Cardiac ventricle fibroblast (primary cell): ENCODE results near the gene SLC9A4. TPM values are rescaled to one million over a fixed set of nuclear protein-coding genes. Genes with fewer than 3 reads are reported as not detected.

Source experiments
- total RNA-seq: library from RNA; depleted of rRNA; stranded (reverse); fragments of >200 nt; gene quantifications from 2 replicates; pipeline ENCODE4 v1.2.3, GENCODE V29; 2015

Gene SLC9A4, protein sequence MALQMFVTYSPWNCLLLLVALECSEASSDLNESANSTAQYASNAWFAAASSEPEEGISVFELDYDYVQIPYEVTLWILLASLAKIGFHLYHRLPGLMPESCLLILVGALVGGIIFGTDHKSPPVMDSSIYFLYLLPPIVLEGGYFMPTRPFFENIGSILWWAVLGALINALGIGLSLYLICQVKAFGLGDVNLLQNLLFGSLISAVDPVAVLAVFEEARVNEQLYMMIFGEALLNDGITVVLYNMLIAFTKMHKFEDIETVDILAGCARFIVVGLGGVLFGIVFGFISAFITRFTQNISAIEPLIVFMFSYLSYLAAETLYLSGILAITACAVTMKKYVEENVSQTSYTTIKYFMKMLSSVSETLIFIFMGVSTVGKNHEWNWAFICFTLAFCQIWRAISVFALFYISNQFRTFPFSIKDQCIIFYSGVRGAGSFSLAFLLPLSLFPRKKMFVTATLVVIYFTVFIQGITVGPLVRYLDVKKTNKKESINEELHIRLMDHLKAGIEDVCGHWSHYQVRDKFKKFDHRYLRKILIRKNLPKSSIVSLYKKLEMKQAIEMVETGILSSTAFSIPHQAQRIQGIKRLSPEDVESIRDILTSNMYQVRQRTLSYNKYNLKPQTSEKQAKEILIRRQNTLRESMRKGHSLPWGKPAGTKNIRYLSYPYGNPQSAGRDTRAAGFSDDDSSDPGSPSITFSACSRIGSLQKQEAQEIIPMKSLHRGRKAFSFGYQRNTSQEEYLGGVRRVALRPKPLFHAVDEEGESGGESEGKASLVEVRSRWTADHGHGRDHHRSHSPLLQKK
- total RNA-seq = not detected in 2 replicates

GRCh38 chr2:102473020-102473419, at the start of gene SLC9A4:
SLC9A4 (plus strand) TSS chr2:102473226; CDS start chr2:102473760, 534 bp downstream.

Other genes starting within 250 kb of the SLC9A4 start
- 2.3 and 2.4 TPM in 2 replicates for gene IL1RL1, start 161.7 kb upstream of the SLC9A4 start, total RNA-seq
- gene IL18R1, start 117.4 kb upstream of the SLC9A4 start, total RNA-seq = 13.1 and 31.8 TPM in 2 replicates
- gene IL18RAP, start 50.1 kb upstream of the SLC9A4 start, total RNA-seq = 0.34 TPM in 1 of 2 replicates, not detected in the other
- not detected in 2 replicates for gene SLC9A2, start 146.3 kb downstream of the SLC9A4 start, total RNA-seq